HepG2 (cell line): ENCODE results near the gene PANK2. TPM values are rescaled to one million over a fixed set of nuclear protein-coding genes. Genes with fewer than 3 reads are reported as not detected.

Source experiments
- ARID3A ChIP-seq: IDR thresholded peaks from 2 replicates; pipeline ENCODE4 v1.6.1; 2012; ENCODE audit warnings: low read depth, low read length, improper control_type of control experiment
- HIVEP1 ChIP-seq: sonication (generic); formaldehyde crosslinking; IDR thresholded peaks from 2 replicates; pipeline ENCODE4 v1.4.0; 2020; ENCODE audit warnings: mild to moderate bottlenecking, missing genetic modification reagents
- HNF1A ChIP-seq, 2 experiments: sonication (generic) in 1 of 2; formaldehyde crosslinking in 1 of 2; IDR thresholded peaks; 2 replicates each; pipeline versions ENCODE4 v1.4.0 to v1.6.1; 2016 to 2020; ENCODE audit warnings: borderline replicate concordance in 1 of 2, low read depth in 1 of 2, mild to moderate bottlenecking in 1 of 2, missing genetic modification reagents in 1 of 2
- HNRNPLL ChIP-seq: fragments of 200-400 bp; formaldehyde crosslinking; IDR thresholded peaks from 2 replicates; pipeline ENCODE4 v1.6.1; 2017; ENCODE audit warnings: mild to moderate bottlenecking, low read depth, low read length; ENCODE audit not compliant: poor library complexity, severe bottlenecking
- KDM5A ChIP-seq: fragments of 200-600 bp; sonication (generic); IDR thresholded peaks from 2 replicates; pipeline ENCODE4 v1.7.0; 2018; ENCODE audit warnings: antibody characterized with exemption, mild to moderate bottlenecking, low read length, borderline replicate concordance
- PAF1 ChIP-seq: IDR thresholded peaks from 2 replicates; pipeline ENCODE4 v1.6.1; 2016; ENCODE audit warnings: missing genetic modification reagents, missing compliant biosample characterization
- PHF20 ChIP-seq: sonication (generic); formaldehyde crosslinking; IDR thresholded peaks from 2 replicates; pipeline ENCODE4 v1.5.0; 2020; ENCODE audit warnings: mild to moderate bottlenecking, missing genetic modification reagents
- PRDM10 ChIP-seq: sonication (generic); formaldehyde crosslinking; IDR thresholded peaks from 2 replicates; pipeline ENCODE4 v1.4.0; 2020; ENCODE audit warnings: low read depth, missing genetic modification reagents
- PRDM4 ChIP-seq: sonication (generic); formaldehyde crosslinking; IDR thresholded peaks from 2 replicates; pipeline ENCODE4 v1.9.0; 2021; ENCODE audit warnings: missing genetic modification reagents, borderline replicate concordance
- RAD21 ChIP-seq: fragments of 450-650 bp; formaldehyde crosslinking; IDR thresholded peaks from 2 replicates; pipeline ENCODE4 v1.5.0; 2020; ENCODE audit warnings: mild to moderate bottlenecking
- SMARCE1 ChIP-seq: fragments of 450-650 bp; IDR thresholded peaks from 2 replicates; pipeline ENCODE4 v1.6.1; 2017; ENCODE audit warnings: borderline replicate concordance
- ZMAT3 ChIP-seq: sonication (generic); formaldehyde crosslinking; conservative IDR thresholded peaks from 2 replicates; pipeline ENCODE4 v1.7.0; 2021; ENCODE audit warnings: missing genetic modification reagents
- polyA plus RNA-seq, 8 experiments: library from polyadenylated mRNA; depleted of rRNA in 3 of 8; stranded (reverse) in 7 of 8; unstranded in 1 of 8; fragments of >200 nt; fragmentation: Illumina TruSeq in 4 of 8; extraction: Trizol in 4 of 8; gene quantifications; 2 replicates each; pipeline versions ENCODE4 v1.2.1 to v1.2.3, GENCODE V29; 2011 to 2016; ENCODE audit warnings: low read depth in 4 of 8, missing spikeins in 1 of 8, mixed read lengths in 1 of 8; ENCODE audit not compliant: insufficient read depth in 1 of 8
- total RNA-seq, 5 experiments: library from RNA; depleted of rRNA; stranded (reverse); fragments of >200 nt; fragmentation: Illumina TruSeq; extraction: Trizol; gene quantifications; 2 replicates each; pipeline ENCODE4 v1.2.3, GENCODE V29; 2016; ENCODE audit warnings: low read depth in 1 of 5

Gene PANK2
- total and polyA plus RNA-seq, 2 of the 13 experiments (the other 11 are each of a cell fraction or from before 2014, with no cell fraction given) = 39.2 to 123 TPM

GRCh38 chr20:3846740-3847428 is 42.3 kb upstream of the PANK2 start, which contains the start of gene MAVS (continued):
- TF ChIP-seq HNF1A (IDR thresholded peaks at IDR 0.05; ENCODE audit: low read depth) (no peak), HNF1A (CRISPR knock-in tag; IDR thresholded peaks at IDR 0.05; ENCODE audit: borderline replicate concordance) (0 out of 2 replicates have a peak, but pooled peaks have one; percentile 45), HNRNPLL (peak; percentile 88), RAD21 (peak; percentile 63; the same call in 1 of the 2 replicates), PRDM10 (CRISPR knock-in tag) (0 out of 2 replicates have a peak, but pooled peaks have one; percentile 22), SMARCE1 (no peak), PHF20 (peak; percentile 79), PAF1 (no peak), HIVEP1 (CRISPR knock-in tag) (peak; percentile 17; the same call in 1 of the 2 replicates), KDM5A (peak; percentile 87), ZMAT3 (CRISPR knock-in tag) (peak; percentile 88), ARID3A (no peak; the same call in 1 of the 2 replicates), PRDM4 (no peak; the same call in 1 of the 2 replicates)
